HepG2 (cell line): Measurements from ENCODE around the gene GGT7. TPM values are rescaled to one million over a fixed set of nuclear protein-coding genes. Genes with fewer than 3 reads are reported as not detected.

Experiments
- ATAD3A ChIP-seq: sonication (generic); formaldehyde crosslinking; IDR thresholded peaks from 2 replicates; pipeline ENCODE4 v1.4.0; 2020; ENCODE audit warnings: missing genetic modification reagents
- CREB1 ChIP-seq, 2 experiments: fragments of 450-650 bp in 1 of 2; IDR thresholded peaks; 2 replicates each; pipeline ENCODE4 v1.6.1; 2016 to 2017; ENCODE audit warnings: control low read depth in 1 of 2, mild to moderate bottlenecking in 1 of 2, missing compliant biosample characterization in 1 of 2, missing genetic modification characterization in 1 of 2
- DR1 ChIP-seq: sonication (generic); formaldehyde crosslinking; IDR thresholded peaks from 2 replicates; pipeline ENCODE4 v1.8.0; 2021; ENCODE audit warnings: mild to moderate bottlenecking, missing genetic modification reagents, inconsistent platforms
- HOXA3 ChIP-seq: sonication (generic); formaldehyde crosslinking; IDR thresholded peaks from 2 replicates; pipeline ENCODE4 v1.5.0; 2020; ENCODE audit warnings: missing genetic modification reagents
- IRF9 ChIP-seq: sonication (generic); formaldehyde crosslinking; IDR thresholded peaks from 2 replicates; pipeline ENCODE4 v1.8.0; 2022; ENCODE audit warnings: missing genetic modification reagents, mild to moderate bottlenecking, borderline replicate concordance
- PRDM4 ChIP-seq: sonication (generic); formaldehyde crosslinking; IDR thresholded peaks from 2 replicates; pipeline ENCODE4 v1.9.0; 2021; ENCODE audit warnings: missing genetic modification reagents, borderline replicate concordance
- PRPF4 ChIP-seq: fragments of 200-400 bp; formaldehyde crosslinking; IDR thresholded peaks from 2 replicates; pipeline ENCODE4 v1.6.1; 2016; ENCODE audit warnings: low read length, low read depth; ENCODE audit not compliant: poor library complexity, severe bottlenecking
- RAD51 ChIP-seq: fragments of 450-650 bp; IDR thresholded peaks from 2 replicates; pipeline ENCODE4 v1.6.1; 2016; ENCODE audit warnings: borderline replicate concordance
- SATB2 ChIP-seq: sonication (generic); formaldehyde crosslinking; IDR thresholded peaks from 2 replicates; pipeline ENCODE4 v1.5.0; 2020; ENCODE audit warnings: missing genetic modification reagents
- SIN3A ChIP-seq: IDR thresholded peaks from 2 replicates; pipeline ENCODE4 v1.6.1; 2011; ENCODE audit warnings: low read depth, mild to moderate bottlenecking, control low read depth, low read length, borderline replicate concordance
- TBL1XR1 ChIP-seq: fragments of 150-350 bp; IDR thresholded peaks from 2 replicates; pipeline ENCODE4 v1.6.1; 2014; ENCODE audit warnings: borderline replicate concordance, low read length; ENCODE audit not compliant: partially characterized antibody
- ZC3H4 ChIP-seq: sonication (generic); formaldehyde crosslinking; IDR thresholded peaks from 2 replicates; pipeline ENCODE4 v1.4.0; 2020; ENCODE audit warnings: missing genetic modification reagents, borderline replicate concordance
- ZNF138 ChIP-seq: sonication (generic); formaldehyde crosslinking; IDR thresholded peaks from 2 replicates; pipeline ENCODE4 v1.5.0; 2020; ENCODE audit warnings: mild to moderate bottlenecking, low read depth, missing genetic modification reagents
- ZNF33A ChIP-seq: sonication (generic); formaldehyde crosslinking; IDR thresholded peaks from 2 replicates; pipeline ENCODE4 v1.5.1; 2020; ENCODE audit warnings: missing genetic modification reagents, mild to moderate bottlenecking, moderate library complexity, borderline replicate concordance
- ZNF354B ChIP-seq: sonication (generic); formaldehyde crosslinking; IDR thresholded peaks from 2 replicates; pipeline ENCODE4 v1.8.0; 2022; ENCODE audit warnings: mild to moderate bottlenecking, missing genetic modification reagents
- ZNF460 ChIP-seq: sonication (generic); formaldehyde crosslinking; IDR thresholded peaks from 2 replicates; pipeline ENCODE4 v1.5.1; 2020; ENCODE audit warnings: missing genetic modification reagents, mild to moderate bottlenecking, borderline replicate concordance
- ZNF709 ChIP-seq: sonication (generic); formaldehyde crosslinking; IDR thresholded peaks from 2 replicates; pipeline ENCODE4 v1.5.0; 2020; ENCODE audit warnings: mild to moderate bottlenecking, missing genetic modification reagents
- ZNF773 ChIP-seq: sonication (generic); formaldehyde crosslinking; IDR thresholded peaks from 2 replicates; pipeline ENCODE4 v1.4.0; 2020; ENCODE audit warnings: missing genetic modification reagents, borderline replicate concordance
- ZUFSP ChIP-seq: sonication (generic); formaldehyde crosslinking; IDR thresholded peaks from 2 replicates; pipeline ENCODE4 v1.9.0; 2021; ENCODE audit warnings: missing genetic modification reagents, mild to moderate bottlenecking, borderline replicate concordance
- polyA plus RNA-seq, 8 experiments: library from polyadenylated mRNA; depleted of rRNA in 3 of 8; stranded (reverse) in 7 of 8; unstranded in 1 of 8; fragments of >200 nt; fragmentation: Illumina TruSeq in 4 of 8; extraction: Trizol in 4 of 8; gene quantifications; 2 replicates each; pipeline versions ENCODE4 v1.2.1 to v1.2.3, GENCODE V29; 2011 to 2016; ENCODE audit warnings: low read depth in 4 of 8, missing spikeins in 1 of 8, mixed read lengths in 1 of 8; ENCODE audit not compliant: insufficient read depth in 1 of 8
- total RNA-seq, 5 experiments: library from RNA; depleted of rRNA; stranded (reverse); fragments of >200 nt; fragmentation: Illumina TruSeq; extraction: Trizol; gene quantifications; 2 replicates each; pipeline ENCODE4 v1.2.3, GENCODE V29; 2016; ENCODE audit warnings: low read depth in 1 of 5

GGT7 gene
- total and polyA plus RNA-seq, 2 of the 13 experiments (the other 11 are each of a cell fraction or from before 2014, with no cell fraction given), result 6.6 to 23.0 TPM

- TF ChIP-seq IRF9 (peak; percentile 86), CREB1 (IDR thresholded peaks at IDR 0.05) (no peak), CREB1 (CRISPR knock-in tag; IDR thresholded peaks at IDR 0.05) (no peak), ZNF460 (no peak; the same call in 1 of the 2 replicates), ZNF709 (CRISPR knock-in tag) (peak; percentile 59; the same call in 1 of the 2 replicates), ZUFSP (CRISPR knock-in tag) (no peak), RAD51 (no peak), ATAD3A (CRISPR knock-in tag) (no peak), PRDM4 (CRISPR knock-in tag) (no peak), PRPF4 (no peak), DR1 (CRISPR knock-in tag) (no peak), ZNF138 (no peak), ZNF773 (CRISPR knock-in tag) (peak; percentile 23; the same call in 1 of the 2 replicates), TBL1XR1 (no peak), ZNF354B (CRISPR knock-in tag) (no peak; the same call in 1 of the 2 replicates), SATB2 (CRISPR knock-in tag) (no peak), SIN3A (peak; percentile 18; the same call in 1 of the 2 replicates), HOXA3 (CRISPR knock-in tag) (0 out of 2 replicates have a peak, but pooled peaks have one; percentile 31), ZNF33A (CRISPR knock-in tag) (no peak), ZC3H4 (CRISPR knock-in tag) (no peak; the same call in 1 of the 2 replicates)
Measured at GRCh38 chr20:34824806-34825529, 47.7 kb downstream of the GGT7 start (continued).
